ENCODE measurements around the gene FADS3. TPM values are rescaled to one million over a fixed set of nuclear protein-coding genes. Genes with fewer than 3 reads are reported as not detected.

The FADS3 gene
- total RNA-seq, 1 experiment from 2014 or later, result 47.1 TPM

- DNase-seq (ENCODE audit: low spot score), result no peak
- in situ Hi-C loops (cut with HindIII; ENCODE audit: low sequenced_read_pairs), result no loop called here
Observed at GRCh38 chr11:61914471-61915171, 23.3 kb upstream of the FADS3 start.

DNA sequence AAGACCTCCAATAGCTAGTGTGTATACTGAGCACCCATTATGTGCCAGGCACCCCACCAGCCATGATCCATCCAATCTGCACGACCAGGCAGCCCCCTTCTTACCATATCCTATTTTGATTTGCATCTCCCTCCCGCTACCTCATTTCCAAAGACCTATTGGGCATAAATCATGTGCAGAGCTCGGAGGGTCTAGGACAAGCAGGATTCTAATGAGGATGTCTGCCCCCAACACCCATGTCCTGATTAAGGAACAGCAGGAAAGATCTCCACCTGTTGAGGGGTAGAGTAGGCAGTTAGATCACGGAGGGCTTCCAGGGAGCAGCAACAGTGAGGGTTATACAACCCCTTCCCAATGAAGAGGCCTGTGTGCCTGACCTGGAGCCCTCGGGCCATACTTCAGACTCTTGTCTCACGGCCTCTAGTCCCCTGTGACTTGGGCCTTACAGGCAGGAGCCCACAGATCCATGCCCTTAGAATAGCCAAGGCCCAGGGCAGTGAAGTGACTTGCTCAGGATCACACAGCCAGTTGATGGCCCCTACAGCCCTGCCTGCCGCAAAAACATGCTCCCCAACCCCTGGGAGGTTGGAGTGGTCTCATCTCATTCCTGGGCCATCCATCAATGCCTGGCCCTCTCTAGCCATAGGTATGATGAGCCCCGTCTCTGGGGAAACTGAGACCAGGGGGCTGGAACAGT, 22.5 kb upstream of the FADS3 start:
- in situ Hi-C loops (cut with HindIII; ENCODE audit: low sequenced_read_pairs), result no loop called here
- DNase-seq (ENCODE audit: low spot score), result no peak

GRCh38 chr11:61912991-61913698, 21.8 kb upstream of the FADS3 start:
- in situ Hi-C loops (cut with HindIII; ENCODE audit: low sequenced_read_pairs), result no loop called here
- DNase-seq (ENCODE audit: low spot score), result no peak

DNA sequence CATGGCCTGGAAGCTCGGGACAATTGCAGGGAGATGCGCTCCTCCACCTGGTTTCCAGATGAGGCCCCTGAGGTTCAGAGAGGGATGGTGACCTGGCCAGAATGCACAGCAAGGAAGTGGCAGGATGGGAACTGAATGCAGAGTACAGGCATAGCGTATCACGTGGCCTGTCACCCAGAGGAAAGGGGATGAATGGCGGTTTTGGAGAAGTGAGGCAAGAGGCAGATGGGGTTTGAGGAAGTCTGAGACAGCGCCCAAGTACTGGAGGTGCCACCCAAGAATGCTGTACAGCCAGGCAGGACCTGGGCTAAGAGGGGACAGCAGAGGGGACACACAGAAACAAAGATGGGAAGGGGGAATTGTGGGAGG, 21.2 kb upstream of the FADS3 start:
- in situ Hi-C loops (cut with HindIII; ENCODE audit: low sequenced_read_pairs), result no loop called here

GRCh38 chr11:61911701-61912529, 20.6 kb upstream of the FADS3 start:
- in situ Hi-C loops (cut with HindIII; ENCODE audit: low sequenced_read_pairs), result no loop called here
- DNase-seq (ENCODE audit: low spot score), result no peak

More for the DNA sequence above, 21.2 kb upstream of the FADS3 start:
- no peak for DNase-seq (ENCODE audit: low spot score)

DNA sequence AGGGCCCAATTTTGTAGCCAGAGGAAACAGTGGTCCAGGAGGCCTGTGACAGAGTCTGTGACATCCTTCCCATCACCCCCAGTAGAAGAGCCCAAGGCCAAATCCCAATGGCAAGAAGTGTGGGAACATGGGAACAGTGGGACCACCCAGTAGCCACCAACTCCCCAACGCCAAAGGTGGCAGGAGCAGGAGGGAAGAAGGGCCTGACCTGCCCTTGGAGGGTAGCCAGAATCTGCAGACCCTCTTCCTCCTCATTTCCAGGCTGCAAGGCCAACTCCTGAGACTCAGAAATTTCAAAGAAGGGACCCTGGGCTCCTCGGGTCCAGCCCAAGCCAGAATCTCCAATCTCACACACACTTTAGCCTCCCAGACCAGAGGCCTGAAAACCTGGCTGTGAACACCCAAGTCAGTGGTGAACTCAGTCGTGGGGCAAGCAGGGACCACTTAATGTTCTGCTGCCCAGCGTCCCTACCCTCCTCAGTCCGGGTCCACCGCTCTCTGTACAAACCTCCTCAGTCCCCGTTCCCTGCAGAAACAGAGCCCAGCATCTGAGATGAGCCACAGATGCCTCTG, 19.9 kb upstream of the FADS3 start:
- in situ Hi-C loops (cut with HindIII; ENCODE audit: low sequenced_read_pairs), result no loop called here
- DNase-seq (ENCODE audit: low spot score), result no peak

- in situ Hi-C loops (cut with HindIII; ENCODE audit: low sequenced_read_pairs), result no loop called here
- DNase-seq (ENCODE audit: low spot score), result no peak
Observed at GRCh38 chr11:61910187-61911127, 19.1 kb upstream of the FADS3 start.

- DNase-seq (ENCODE audit: low spot score), result no peak
Observed at GRCh38 chr11:61908730-61909316, 17.5 kb upstream of the FADS3 start.

DNA sequence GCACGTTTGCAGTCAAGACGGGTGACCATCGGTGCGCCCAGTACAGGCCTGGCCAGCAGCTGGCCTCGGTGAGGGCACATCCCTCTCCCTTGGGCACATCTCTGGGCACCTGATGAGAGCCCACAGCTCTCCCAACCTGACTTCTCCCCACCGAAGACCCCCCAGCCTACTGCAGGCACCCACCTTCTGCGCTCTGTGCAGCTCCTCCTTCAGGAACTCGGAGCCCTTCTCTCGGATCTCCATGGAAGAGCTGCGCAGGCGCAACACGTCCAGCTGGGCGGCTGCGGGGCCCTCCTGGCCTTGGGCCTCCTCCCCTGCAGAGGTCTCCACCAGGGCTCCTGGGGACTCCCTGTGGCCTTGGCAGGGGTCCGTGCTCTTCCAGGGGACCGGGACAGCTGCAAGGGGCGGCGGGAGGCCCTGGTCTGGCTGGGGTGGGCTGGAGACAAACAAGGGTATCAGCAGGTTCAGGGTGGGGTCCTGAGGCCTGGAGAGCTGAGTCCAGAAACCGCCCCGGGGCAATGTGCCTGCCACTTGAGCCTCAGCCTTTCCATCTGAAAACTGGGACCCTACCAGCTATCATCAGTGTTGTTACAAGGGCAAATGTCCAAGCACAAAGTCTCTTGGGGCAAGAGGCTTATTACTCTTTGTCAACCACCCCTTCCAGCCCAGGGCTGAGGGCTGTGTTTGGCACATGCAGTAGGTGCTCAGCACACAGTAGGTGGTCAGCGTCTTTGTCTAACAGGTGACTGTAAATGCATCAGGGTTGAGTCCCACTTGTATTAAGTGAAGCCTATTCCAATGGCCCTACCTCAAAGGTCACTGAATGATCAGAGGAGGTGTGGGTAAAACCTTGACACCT, 16.8 kb upstream of the FADS3 start:
- DNase-seq (ENCODE audit: low spot score), result no peak
- in situ Hi-C loops (cut with HindIII; ENCODE audit: low sequenced_read_pairs), result no loop called here

More at GRCh38 chr11:61908730-61909316, 17.5 kb upstream of the FADS3 start:
- in situ Hi-C loops (cut with HindIII; ENCODE audit: low sequenced_read_pairs), result no loop called here

GRCh38 chr11:61907282-61907681, 15.9 kb upstream of the FADS3 start:
- DNase-seq (ENCODE audit: low spot score), result no peak
- in situ Hi-C loops (cut with HindIII; ENCODE audit: low sequenced_read_pairs), result no loop called here

DNA sequence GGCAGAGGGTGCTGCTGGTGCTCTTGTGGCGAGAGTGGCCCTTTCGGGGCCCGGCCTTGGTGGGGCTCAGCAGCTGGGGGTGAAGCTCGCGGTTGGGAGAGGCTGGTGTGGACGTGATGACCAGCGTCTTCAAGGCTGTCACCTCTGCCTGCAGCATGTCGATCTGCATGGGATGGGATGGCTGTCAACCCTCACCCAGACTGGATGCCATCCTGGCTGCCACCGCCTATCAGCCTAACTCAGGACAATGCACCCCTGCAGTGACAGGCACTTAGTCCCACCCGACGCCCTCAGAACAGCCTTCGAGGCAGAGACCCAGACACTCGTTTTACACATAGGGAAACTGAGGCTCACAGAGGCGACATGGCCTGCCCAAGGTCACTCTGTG, 15.2 kb upstream of the FADS3 start:
- no peak for DNase-seq (ENCODE audit: low spot score)
- in situ Hi-C loops (cut with HindIII; ENCODE audit: low sequenced_read_pairs), result no loop called here

GRCh38 chr11:61905801-61906521, 14.6 kb upstream of the FADS3 start:
- DNase-seq (ENCODE audit: low spot score), result no peak
- in situ Hi-C loops (cut with HindIII; ENCODE audit: low sequenced_read_pairs), result no loop called here

GRCh38 chr11:61905067-61905696, 13.8 kb upstream of the FADS3 start:
- DNase-seq (ENCODE audit: low spot score), result no peak
- in situ Hi-C loops (cut with HindIII; ENCODE audit: low sequenced_read_pairs), result no loop called here

GRCh38 chr11:61904539-61905048, 13.2 kb upstream of the FADS3 start:
- in situ Hi-C loops (cut with HindIII; ENCODE audit: low sequenced_read_pairs), result no loop called here
- DNase-seq (ENCODE audit: low spot score), result no peak

DNA sequence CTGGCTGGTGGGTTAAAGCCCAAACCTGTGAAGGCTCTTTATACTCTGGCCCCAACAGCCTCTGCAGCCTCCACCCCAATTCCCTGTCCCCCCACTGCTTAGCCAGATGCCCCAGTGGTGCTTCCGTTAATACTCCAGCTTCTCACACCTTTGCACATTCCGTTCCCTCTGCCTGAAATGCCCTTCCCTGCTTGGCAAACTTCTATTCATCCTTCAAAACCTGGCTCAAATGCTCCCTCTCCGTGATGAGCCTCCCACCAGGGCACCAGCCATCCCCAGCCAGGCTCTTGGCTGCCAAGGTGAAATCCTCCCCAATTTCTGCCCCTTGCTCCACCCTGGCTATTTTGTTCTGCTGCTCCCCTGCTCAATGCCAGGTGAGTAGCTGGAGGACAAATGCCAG, 12.5 kb upstream of the FADS3 start:
- no peak for DNase-seq (ENCODE audit: low spot score)
- in situ Hi-C loops (cut with HindIII; ENCODE audit: low sequenced_read_pairs), result no loop called here

GRCh38 chr11:61902313-61902712, 11.0 kb upstream of the FADS3 start:
- DNase-seq (ENCODE audit: low spot score), result no peak
- in situ Hi-C loops (cut with HindIII; ENCODE audit: low sequenced_read_pairs), result no loop called here
